Skeletal muscle satellite cell (primary cell): ENCODE results near the gene EEF2K.

Source experiments
- H3K27me3 ChIP-seq: 2 replicates; pipeline ENCODE4 v1.7.0; 2013; ENCODE audit warnings: low read length; ENCODE audit not compliant: control insufficient read depth, insufficient read depth
- H3K36me3 ChIP-seq: 2 replicates; pipeline ENCODE4 v1.7.0; 2013; ENCODE audit warnings: mild to moderate bottlenecking, control low read depth, low read length; ENCODE audit not compliant: insufficient read depth
- H3K4me1 ChIP-seq: 2 replicates; pipeline ENCODE4 v1.7.0; 2013; ENCODE audit warnings: low read length; ENCODE audit not compliant: control insufficient read depth, insufficient read depth
- H3K4me2 ChIP-seq: 2 replicates; pipeline ENCODE4 v1.7.0; 2013; ENCODE audit warnings: mild to moderate bottlenecking, low read length
- H3K4me3 ChIP-seq: 2 replicates; pipeline ENCODE4 v1.7.0; 2013; ENCODE audit warnings: low read length
- H3K9ac ChIP-seq: 2 replicates; pipeline ENCODE4 v1.7.0; 2013; ENCODE audit warnings: mild to moderate bottlenecking, low read depth, low read length, moderate library complexity
- H3K9me3 ChIP-seq: replicated peaks from 2 replicates; pipeline ENCODE4 v1.7.0; 2013; ENCODE audit warnings: mild to moderate bottlenecking, control low read depth, low read length

Gene EEF2K

GRCh38 chr16:22260490-22260889 is 54.4 kb downstream of the EEF2K start:
- no peaks in the 10 kb centered on the region for H3K9me3 ChIP-seq
- H3K9ac ChIP-seq: no peak overlapping the region
- no peak overlapping the region for H3K4me3 ChIP-seq
- peaks cover 46% of the 10 kb centered on the region for H3K36me3 ChIP-seq
- no peak overlapping the region for H3K4me2 ChIP-seq
- no peaks in the 10 kb centered on the region for H3K27me3 ChIP-seq
- H3K4me1 ChIP-seq: peaks cover 9% of the 10 kb centered on the region

GRCh38 chr16:22262460-22262859 is 56.4 kb downstream of the EEF2K start:
- Histone ChIP-seq H3K36me3 (peaks cover 51% of the 10 kb centered on the region), H3K27me3 (no peaks in the 10 kb centered on the region), H3K4me3 (no peak overlapping the region), H3K4me1 (peaks cover 9% of the 10 kb centered on the region), H3K9me3 (no peaks in the 10 kb centered on the region), H3K4me2 (no peak overlapping the region), H3K9ac (no peak overlapping the region)

- Histone ChIP-seq H3K36me3 (peaks cover 39% of the 10 kb centered on the region), H3K27me3 (no peaks in the 10 kb centered on the region), H3K9me3 (no peaks in the 10 kb centered on the region), H3K4me2 (no peak overlapping the region), H3K4me3 (no peak overlapping the region), H3K9ac (no peak overlapping the region), H3K4me1 (peaks cover 9% of the 10 kb centered on the region)
Observed at GRCh38 chr16:22264786-22265185, 58.7 kb downstream of the EEF2K start.

- no peak overlapping the region for H3K4me3 ChIP-seq
Observed at GRCh38 chr16:22265351-22265750, 59.3 kb downstream of the EEF2K start.

GRCh38 chr16:22266546-22266945 is 60.5 kb downstream of the EEF2K start:
- H3K4me2 ChIP-seq: no peak overlapping the region
- no peak overlapping the region for H3K9ac ChIP-seq
- no peaks in the 10 kb centered on the region for H3K9me3 ChIP-seq
- H3K4me3 ChIP-seq: no peak overlapping the region
- H3K4me1 ChIP-seq: peaks cover 9% of the 10 kb centered on the region
- H3K36me3 ChIP-seq: peaks cover 35% of the 10 kb centered on the region
- no peaks in the 10 kb centered on the region for H3K27me3 ChIP-seq

More at GRCh38 chr16:22265351-22265750, 59.3 kb downstream of the EEF2K start:
- Histone ChIP-seq H3K36me3 (peaks cover 37% of the 10 kb centered on the region), H3K4me2 (no peak overlapping the region), H3K9ac (no peak overlapping the region), H3K4me1 (peaks cover 9% of the 10 kb centered on the region), H3K27me3 (no peaks in the 10 kb centered on the region), H3K9me3 (no peaks in the 10 kb centered on the region)

- H3K9ac ChIP-seq: no peak overlapping the region
- H3K36me3 ChIP-seq: peaks cover 38% of the 10 kb centered on the region
- H3K27me3 ChIP-seq: no peaks in the 10 kb centered on the region
- no peak overlapping the region for H3K4me3 ChIP-seq
- no peaks in the 10 kb centered on the region for H3K9me3 ChIP-seq
- peaks cover 2% of the 10 kb centered on the region for H3K4me1 ChIP-seq
- no peak overlapping the region for H3K4me2 ChIP-seq
Observed at GRCh38 chr16:22267764-22268163, 61.7 kb downstream of the EEF2K start.

DNA sequence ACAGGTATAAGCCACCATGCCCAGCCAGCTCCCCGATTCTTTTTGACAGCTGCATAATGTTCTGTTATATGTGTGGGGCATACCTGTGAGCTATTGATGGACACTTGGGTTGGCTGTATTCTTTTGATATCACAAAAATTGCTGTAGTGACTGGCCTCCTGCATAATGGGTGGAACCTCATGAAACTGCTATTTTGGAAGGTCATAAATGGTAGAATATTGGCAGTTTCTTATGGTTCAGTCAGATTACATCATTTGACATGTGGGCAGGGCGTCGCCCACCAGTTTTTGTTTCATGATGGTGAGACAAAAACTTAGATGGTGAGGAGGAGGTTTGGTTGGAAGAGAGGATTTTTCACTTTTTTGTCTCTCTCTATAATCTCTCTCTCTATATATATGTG is 64.4 kb downstream of the EEF2K start:
- peaks cover 51% of the 10 kb centered on the region for H3K36me3 ChIP-seq
- H3K4me1 ChIP-seq: no peaks in the 10 kb centered on the region
- no peaks in the 10 kb centered on the region for H3K27me3 ChIP-seq
- H3K9me3 ChIP-seq: no peaks in the 10 kb centered on the region
- no peak overlapping the region for H3K9ac ChIP-seq
- H3K4me3 ChIP-seq: no peak overlapping the region
- H3K4me2 ChIP-seq: no peak overlapping the region

GRCh38 chr16:22272870-22273650 is 67.0 kb downstream of the EEF2K start:
- Histone ChIP-seq H3K36me3 (peaks cover 45% of the 10 kb centered on the region), H3K4me3 (no peak overlapping the region), H3K4me1 (no peaks in the 10 kb centered on the region), H3K9ac (no peak overlapping the region), H3K4me2 (no peak overlapping the region), H3K27me3 (no peaks in the 10 kb centered on the region), H3K9me3 (no peaks in the 10 kb centered on the region)

GRCh38 chr16:22274916-22275315 is 68.8 kb downstream of the EEF2K start:
- Histone ChIP-seq H3K27me3 (no peaks in the 10 kb centered on the region), H3K9ac (no peak overlapping the region)

DNA sequence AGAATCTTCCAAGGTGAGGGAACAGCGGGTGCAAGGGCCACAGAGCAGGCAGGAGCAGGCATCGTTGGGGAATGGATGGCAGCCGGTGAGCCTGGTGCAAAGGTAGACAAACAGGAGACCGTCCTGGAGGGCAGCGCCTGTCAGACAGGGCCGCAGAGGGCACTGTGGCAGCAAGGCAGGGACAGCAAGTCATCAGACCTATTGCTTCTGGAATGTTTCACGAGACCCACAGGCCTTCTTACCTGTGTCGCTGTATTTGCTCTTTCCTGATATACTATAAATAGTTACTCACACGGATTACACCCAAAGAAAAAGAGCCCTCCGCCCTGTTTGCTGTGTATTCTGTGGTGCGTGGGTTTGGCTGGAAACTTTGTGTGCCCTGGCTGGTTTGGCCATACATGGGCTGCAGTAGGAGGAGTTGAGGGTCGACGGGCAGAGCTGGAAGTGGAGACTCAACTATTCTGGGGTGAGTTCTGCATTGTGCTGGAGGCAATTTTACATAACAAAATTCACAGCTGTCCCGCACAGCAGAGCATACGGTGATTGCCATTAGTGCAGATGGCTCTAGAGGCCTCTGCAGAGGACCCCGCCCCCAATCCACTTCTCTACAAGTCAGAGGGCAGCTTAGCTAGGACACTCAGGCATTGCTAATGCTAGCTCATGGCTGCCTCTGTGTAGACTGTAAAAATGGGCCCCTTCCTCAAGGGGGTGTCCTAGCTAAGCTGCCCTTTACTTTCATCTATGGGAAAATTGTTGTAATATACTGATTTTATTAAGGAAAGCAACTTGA is 72.6 kb downstream of the EEF2K start:
- no peaks in the 10 kb centered on the region for H3K27me3 ChIP-seq
- no peaks in the 10 kb centered on the region for H3K4me1 ChIP-seq
- H3K36me3 ChIP-seq: peaks cover 59% of the 10 kb centered on the region
- H3K9ac ChIP-seq: no peak overlapping the region
- H3K4me2 ChIP-seq: no peak overlapping the region
- no peaks in the 10 kb centered on the region for H3K9me3 ChIP-seq
- H3K4me3 ChIP-seq: no peak overlapping the region

More at GRCh38 chr16:22274916-22275315, 68.8 kb downstream of the EEF2K start:
- peaks cover 54% of the 10 kb centered on the region for H3K36me3 ChIP-seq
- H3K4me2 ChIP-seq: no peak overlapping the region
- no peaks in the 10 kb centered on the region for H3K4me1 ChIP-seq
- no peak overlapping the region for H3K4me3 ChIP-seq
- no peaks in the 10 kb centered on the region for H3K9me3 ChIP-seq

GRCh38 chr16:22282254-22282892 is 76.3 kb downstream of the EEF2K start:
- Histone ChIP-seq H3K4me2 (no peak overlapping the region), H3K4me1 (peaks cover 4% of the 10 kb centered on the region), H3K9me3 (no peaks in the 10 kb centered on the region), H3K36me3 (peaks cover 52% of the 10 kb centered on the region), H3K27me3 (no peaks in the 10 kb centered on the region), H3K4me3 (no peak overlapping the region), H3K9ac (no peak overlapping the region)
